ENCODE data around the gene CPN2. TPM values are rescaled to one million over a fixed set of nuclear protein-coding genes. Genes with fewer than 3 reads are reported as not detected.

The CPN2 gene
- total and polyA plus RNA-seq, 10 of the 15 experiments (the other 5 are each of a cell fraction or from before 2014, with no cell fraction given) = not detected

- H4K20me1 ChIP-seq (ENCODE audit: control insufficient read depth, insufficient read depth) = no peaks in the 10 kb centered on the region
- H3K9ac ChIP-seq (ENCODE audit: control insufficient read depth, insufficient read depth, low read length) = no peak overlapping the region
- intact Hi-C loops (cut with micrococcal nuclease; ENCODE audit: unreplicated experiment) (no loop called here), in situ Hi-C loops (cut with MboI) (no loop called here)
- no TSS peak for BruUV-seq (replicated peaks)
- ChIA-PET RAD21 (ENCODE audit: unreplicated experiment) (no interaction called here), CTCF (no interaction called here), POLR2A (interaction anchor here (0.6 kb wide), 1 partner anchor 18 kb away, joined by 8 read pairs; no protein-coding TSS in a partner anchor), SMC1A (ENCODE audit: uncharacterized antibody, unreplicated experiment) (interaction anchor here (0.6 kb wide), 1 partner anchor 10 kb away, joined by 3 read pairs; no protein-coding TSS in a partner anchor)
- H3K79me2 ChIP-seq (ENCODE audit: control insufficient read depth, insufficient read depth, low read length) = no peaks in the 10 kb centered on the region
- H3K4me2 ChIP-seq (ENCODE audit: control insufficient read depth, insufficient read depth) = no peak overlapping the region
- TF ChIP-seq ASH2L (IDR thresholded peaks at IDR 0.05; ENCODE audit: borderline replicate concordance, low read depth) (no peak), BACH1 (IDR thresholded peaks at IDR 0.05; ENCODE audit: borderline replicate concordance) (no peak), RELA (IDR thresholded peaks at IDR 0.05; ENCODE audit: borderline replicate concordance, partially characterized antibody) (no peak), FOXM1 (IDR thresholded peaks at IDR 0.05; ENCODE audit: low read depth, low read length) (no peak), NRF1 (conservative IDR thresholded peaks at IDR 0.05; ENCODE audit: low read depth, low read length) (no peak)
- H3K4me3 ChIP-seq = no peak overlapping the region
- no peak overlapping the region for H2AFZ ChIP-seq (ENCODE audit: control insufficient read depth, low read depth, low read length)
- ATAC-seq (no peak), DNase-seq (ENCODE audit: low read depth, low spot score) (no peak), FAIRE-seq (no peak)
- no peaks in the 10 kb centered on the region for H3K36me3 ChIP-seq (ENCODE audit: control insufficient read depth in 2 of 2, insufficient read depth in 2 of 2, low read length in 1 of 2)
- peaks cover 8 to 10% of the 10 kb centered on the region in 2 experiments for H3K27me3 ChIP-seq (replicated peaks in 1 of 2; ENCODE audit: control insufficient read depth in 2 of 2, insufficient read depth in 2 of 2, low read length in 1 of 2)
- H3K27ac ChIP-seq (ENCODE audit: control insufficient read depth, insufficient read depth) = no peak overlapping the region
- no peaks in the 10 kb centered on the region for H3K9me3 ChIP-seq (replicated peaks; ENCODE audit: control insufficient read depth, insufficient read depth, low read length)
- no peaks in the 10 kb centered on the region for H3K4me1 ChIP-seq (ENCODE audit: control insufficient read depth, insufficient read depth, low read length)
- 51% methylated on average over 14 of the region's 14 CpGs for WGBS (ENCODE audit: insufficient coverage, insufficient replicate concordance, low lambda C conversion rate, missing lambda C conversion rate)
These were observed 21.9 kb upstream of the CPN2 start for GRCh38 chr3:194373028-194373427.

- 33% methylated on average over 9 of the region's 10 CpGs for WGBS (ENCODE audit: insufficient coverage, insufficient replicate concordance, low lambda C conversion rate, missing lambda C conversion rate)
- SMC1A ChIA-PET (ENCODE audit: uncharacterized antibody, unreplicated experiment) = no interaction called here
- H3K27me3 ChIP-seq (replicated peaks in 1 of 2; ENCODE audit: control insufficient read depth in 2 of 2, insufficient read depth in 2 of 2, low read length in 1 of 2) = peaks cover 8 to 12% of the 10 kb centered on the region in 2 experiments
- TF ChIP-seq ZNF384 (IDR thresholded peaks at IDR 0.05; ENCODE audit: borderline replicate concordance, low read depth, low read length) (no peak), FOS (IDR thresholded peaks at IDR 0.05; ENCODE audit: borderline replicate concordance, extremely low read depth, insufficient read length) (no peak), SIN3A (IDR thresholded peaks at IDR 0.05; ENCODE audit: low read depth, low read length) (no peak), ZNF622 (IDR thresholded peaks at IDR 0.05) (no peak), TAF1 (IDR thresholded peaks at IDR 0.05; ENCODE audit: borderline replicate concordance, low read depth, low read length) (no peak), IKZF1 (conservative IDR thresholded peaks at IDR 0.05) (no peak), ATF2 (IDR thresholded peaks at IDR 0.05; ENCODE audit: low read length) (no peak), MTA3 (IDR thresholded peaks at IDR 0.05; ENCODE audit: borderline replicate concordance, low read length) (no peak), RELB (IDR thresholded peaks at IDR 0.05; ENCODE audit: low read depth) (no peak), KDM1A (IDR thresholded peaks at IDR 0.05; ENCODE audit: borderline replicate concordance) (no peak), EZH2 (IDR thresholded peaks at IDR 0.05; ENCODE audit: borderline replicate concordance, control insufficient read depth, low read depth, low read length) (no peak), CEBPB (IDR thresholded peaks at IDR 0.05; ENCODE audit: borderline replicate concordance in 1 of 2, low read depth in 2 of 2, low read length in 2 of 2) (no peak)
These were observed 19.6 kb upstream of the CPN2 start for GRCh38 chr3:194370753-194371152.

More at GRCh38 chr3:194370753-194371152, 19.6 kb upstream of the CPN2 start:
- ChIA-PET CTCF (no interaction called here), POLR2A (no interaction called here), RAD21 (ENCODE audit: unreplicated experiment) (no interaction called here)
- no peak overlapping the region for H3K4me3 ChIP-seq
- intact Hi-C loops (cut with micrococcal nuclease; ENCODE audit: unreplicated experiment) = no loop called here
- no peak overlapping the region for H2AFZ ChIP-seq (ENCODE audit: control insufficient read depth, low read depth, low read length)
- BruUV-seq (replicated peaks) = no TSS peak
- no peak overlapping the region for H3K27ac ChIP-seq (ENCODE audit: control insufficient read depth, insufficient read depth)
- no peaks in the 10 kb centered on the region for H3K4me1 ChIP-seq (ENCODE audit: control insufficient read depth, insufficient read depth, low read length)
- in situ Hi-C loops (cut with MboI) = no loop called here
- DNase-seq (ENCODE audit: low read depth, low spot score) (no peak), FAIRE-seq (no peak), ATAC-seq (no peak)
- no peak overlapping the region for H3K9ac ChIP-seq (ENCODE audit: control insufficient read depth, insufficient read depth, low read length)
- H3K79me2 ChIP-seq (ENCODE audit: control insufficient read depth, insufficient read depth, low read length) = no peaks in the 10 kb centered on the region
- no peak overlapping the region for H3K4me2 ChIP-seq (ENCODE audit: control insufficient read depth, insufficient read depth)
- H3K9me3 ChIP-seq (replicated peaks; ENCODE audit: control insufficient read depth, insufficient read depth, low read length) = no peaks in the 10 kb centered on the region
- H4K20me1 ChIP-seq (ENCODE audit: control insufficient read depth, insufficient read depth) = no peaks in the 10 kb centered on the region
- H3K36me3 ChIP-seq (ENCODE audit: control insufficient read depth in 2 of 2, insufficient read depth in 2 of 2, low read length in 1 of 2) = no peaks in the 10 kb centered on the region
